Fibroblast of mammary gland (primary cell): ENCODE measurements around the gene COPS7B.

Source experiments
- DNase-seq: peaks from one replicate; pipeline ENCODE4 v3.0.0-alpha.2; 2010; ENCODE audit warnings: low read depth
- H3K4me3 ChIP-seq: 2 replicates; pipeline ENCODE4 v1.5.1; 2011; ENCODE audit warnings: low read depth, mild to moderate bottlenecking, low read length, moderate library complexity; ENCODE audit not compliant: control insufficient read depth
- CTCF ChIP-seq: conservative IDR thresholded peaks from 2 replicates; pipeline ENCODE4 v1.5.1; 2011; ENCODE audit warnings: low read depth, low read length, inconsistent platforms; ENCODE audit not compliant: control insufficient read depth, insufficient read depth

The COPS7B gene

GRCh38 chr2:231752061-231752460, 34.2 kb upstream of the COPS7B start:
- no peak for DNase-seq
- no peak for TF ChIP-seq CTCF
- H3K4me3 ChIP-seq: no peak overlapping the region

- H3K4me3 ChIP-seq: no peak overlapping the region
- TF ChIP-seq CTCF: no peak
- no peak for DNase-seq
These were observed 24.5 kb upstream of the COPS7B start for GRCh38 chr2:231761735-231762134.

DNA sequence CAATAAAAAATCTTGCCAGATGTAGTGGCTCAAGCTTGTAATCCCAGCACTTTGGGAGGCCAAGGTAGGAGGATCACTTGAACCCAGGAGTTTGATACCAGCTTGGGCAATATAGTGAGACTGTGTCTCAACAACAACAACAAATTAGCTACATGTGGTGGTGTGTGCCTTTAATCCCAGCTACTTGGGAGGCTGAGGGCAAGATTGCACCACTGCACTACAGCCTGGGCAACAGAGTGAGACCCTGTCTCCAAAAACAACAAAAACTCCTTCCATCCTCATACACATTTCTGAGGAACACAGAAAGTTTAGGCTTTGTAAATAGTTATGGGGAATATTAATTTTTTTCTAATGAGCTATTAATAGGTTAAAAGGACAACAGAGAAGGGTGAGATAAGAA, 22.1 kb upstream of the COPS7B start:
- no peak for TF ChIP-seq CTCF
- no peak overlapping the region for H3K4me3 ChIP-seq
- DNase-seq: no peak

- no peak for DNase-seq
- no peak for TF ChIP-seq CTCF
- H3K4me3 ChIP-seq: no peak overlapping the region
These were observed 21.5 kb upstream of the COPS7B start for GRCh38 chr2:231764760-231765159.

- no peak for TF ChIP-seq CTCF
- no peak overlapping the region for H3K4me3 ChIP-seq
- DNase-seq: no peak
These were observed 20.7 kb upstream of the COPS7B start for GRCh38 chr2:231765496-231765929.

GRCh38 chr2:231769170-231770136, 16.8 kb upstream of the COPS7B start:
- DNase-seq: no peak
- TF ChIP-seq CTCF: no peak
- H3K4me3 ChIP-seq: no peak overlapping the region
